Activated naive CD8-positive, alpha-beta T cell treated with anti-CD3 and anti-CD28 coated beads for 36 hours (primary cell): ENCODE data around the gene NOTCH3. TPM values are rescaled to one million over a fixed set of nuclear protein-coding genes. Genes with fewer than 3 reads are reported as not detected.
A peak's percentile ranks its signal among the peaks of the same experiment; 100 is the strongest.

Experiments
- DNase-seq: peaks from one replicate; pipeline ENCODE4 v3.0.0; 2021
- H3K27ac Mint-ChIP-seq: one replicate; pipeline ENCODE4 v1.8.0; 2022; ENCODE audit warnings: mild to moderate bottlenecking, moderate library complexity, mixed read lengths
- H3K27me3 Mint-ChIP-seq: one replicate; pipeline ENCODE4 v1.8.0; 2022; ENCODE audit warnings: mild to moderate bottlenecking, mixed read lengths
- H3K36me3 Mint-ChIP-seq: one replicate; pipeline ENCODE4 v1.8.0; 2021; ENCODE audit warnings: mild to moderate bottlenecking, mixed read lengths
- H3K4me1 Mint-ChIP-seq: one replicate; pipeline ENCODE4 v1.8.0; 2021; ENCODE audit warnings: mixed read lengths
- H3K4me3 Mint-ChIP-seq: one replicate; pipeline ENCODE4 v1.8.0; 2022; ENCODE audit warnings: mild to moderate bottlenecking, moderate library complexity, mixed read lengths
- H3K9me3 Mint-ChIP-seq: one replicate; pipeline ENCODE4 v1.8.0; 2022; ENCODE audit warnings: mixed read lengths
- total RNA-seq, 2 experiments: library from RNA; stranded (reverse); gene quantifications; one replicate each; pipeline ENCODE4 v1.2.3, GENCODE V29; 2021

NOTCH3 gene
- total RNA-seq, 2 experiments from 2014 or later: 0.12 TPM; not detected in 1

- peaks cover 6% of the 10 kb centered on the region for H3K4me1 Mint-ChIP-seq
- DNase-seq: no peak
- no peak overlapping the region for H3K4me3 Mint-ChIP-seq
- no peaks in the 10 kb centered on the region for H3K9me3 Mint-ChIP-seq
- no peaks in the 10 kb centered on the region for H3K36me3 Mint-ChIP-seq
- H3K27me3 Mint-ChIP-seq: peaks cover 64% of the 10 kb centered on the region
- no peak overlapping the region for H3K27ac Mint-ChIP-seq
Observed at GRCh38 chr19:15194938-15195337, 5.9 kb downstream of the NOTCH3 start.

GRCh38 chr19:15191982-15192381 is 8.8 kb downstream of the NOTCH3 start:
- H3K27me3 Mint-ChIP-seq: peaks cover 42% of the 10 kb centered on the region
- no peak overlapping the region for H3K4me3 Mint-ChIP-seq
- no peaks in the 10 kb centered on the region for H3K36me3 Mint-ChIP-seq
- no peaks in the 10 kb centered on the region for H3K9me3 Mint-ChIP-seq
- no peak overlapping the region for H3K27ac Mint-ChIP-seq
- DNase-seq: no peak
- H3K4me1 Mint-ChIP-seq: peaks cover 3% of the 10 kb centered on the region

GRCh38 chr19:15191514-15191913 is 9.3 kb downstream of the NOTCH3 start:
- Mint-ChIP-seq H3K27me3 (peaks cover 38% of the 10 kb centered on the region), H3K9me3 (no peaks in the 10 kb centered on the region), H3K4me3 (no peak overlapping the region), H3K4me1 (peaks cover 3% of the 10 kb centered on the region), H3K27ac (no peak overlapping the region), H3K36me3 (no peaks in the 10 kb centered on the region)
- DNase-seq: no peak

GRCh38 chr19:15188851-15189250 is 11.9 kb downstream of the NOTCH3 start:
- H3K9me3 Mint-ChIP-seq: no peaks in the 10 kb centered on the region
- no peaks in the 10 kb centered on the region for H3K36me3 Mint-ChIP-seq

GRCh38 chr19:15187026-15188007 is 13.5 kb downstream of the NOTCH3 start:
- Mint-ChIP-seq H3K27me3 (peaks cover 6% of the 10 kb centered on the region), H3K4me3 (no peak overlapping the region), H3K36me3 (no peaks in the 10 kb centered on the region), H3K4me1 (no peaks in the 10 kb centered on the region), H3K27ac (no peak overlapping the region), H3K9me3 (no peaks in the 10 kb centered on the region)
- no peak for DNase-seq

More at GRCh38 chr19:15188851-15189250, 11.9 kb downstream of the NOTCH3 start:
- no peaks in the 10 kb centered on the region for H3K4me1 Mint-ChIP-seq
- DNase-seq: no peak
- peaks cover 16% of the 10 kb centered on the region for H3K27me3 Mint-ChIP-seq
- no peak overlapping the region for H3K4me3 Mint-ChIP-seq
- no peak overlapping the region for H3K27ac Mint-ChIP-seq

GRCh38 chr19:15185188-15185587 is 15.6 kb downstream of the NOTCH3 start:
- no peaks in the 10 kb centered on the region for H3K27me3 Mint-ChIP-seq
- H3K4me3 Mint-ChIP-seq: no peak overlapping the region
- no peaks in the 10 kb centered on the region for H3K4me1 Mint-ChIP-seq
- H3K9me3 Mint-ChIP-seq: no peaks in the 10 kb centered on the region
- no peak overlapping the region for H3K27ac Mint-ChIP-seq
- H3K36me3 Mint-ChIP-seq: no peaks in the 10 kb centered on the region
- DNase-seq: no peak

- DNase-seq: no peak
- Mint-ChIP-seq H3K4me3 (no peak overlapping the region), H3K27ac (no peak overlapping the region), H3K4me1 (no peaks in the 10 kb centered on the region), H3K27me3 (no peaks in the 10 kb centered on the region), H3K36me3 (no peaks in the 10 kb centered on the region), H3K9me3 (no peaks in the 10 kb centered on the region)
Observed at GRCh38 chr19:15184776-15185175, 16.0 kb downstream of the NOTCH3 start.

- Mint-ChIP-seq H3K4me1 (peaks cover 4% of the 10 kb centered on the region), H3K9me3 (no peaks in the 10 kb centered on the region), H3K36me3 (no peaks in the 10 kb centered on the region), H3K4me3 (no peak overlapping the region), H3K27me3 (peaks cover 4% of the 10 kb centered on the region), H3K27ac (no peak overlapping the region)
- no peak for DNase-seq
Observed at GRCh38 chr19:15181394-15181793, 19.4 kb downstream of the NOTCH3 start.

GRCh38 chr19:15180451-15181390 is 20.1 kb downstream of the NOTCH3 start:
- Mint-ChIP-seq H3K27ac (no peak overlapping the region), H3K4me3 (no peak overlapping the region), H3K36me3 (no peaks in the 10 kb centered on the region), H3K9me3 (no peaks in the 10 kb centered on the region), H3K4me1 (peaks cover 4% of the 10 kb centered on the region), H3K27me3 (peaks cover 5% of the 10 kb centered on the region)
- DNase-seq: no peak

- H3K27me3 Mint-ChIP-seq: peaks cover 9% of the 10 kb centered on the region
- no peaks in the 10 kb centered on the region for H3K9me3 Mint-ChIP-seq
- H3K36me3 Mint-ChIP-seq: no peaks in the 10 kb centered on the region
- DNase-seq: no peak
- H3K27ac Mint-ChIP-seq: no peak overlapping the region
- H3K4me3 Mint-ChIP-seq: no peak overlapping the region
- peaks cover 4% of the 10 kb centered on the region for H3K4me1 Mint-ChIP-seq
Observed at GRCh38 chr19:15178629-15179308, 22.0 kb downstream of the NOTCH3 start.

GRCh38 chr19:15177269-15178116 is 23.3 kb downstream of the NOTCH3 start:
- DNase-seq: peak; percentile 88
- Mint-ChIP-seq H3K36me3 (no peaks in the 10 kb centered on the region), H3K4me3 (peak overlapping the region; percentile 47), H3K27me3 (peaks cover 9% of the 10 kb centered on the region), H3K27ac (no peak overlapping the region), H3K9me3 (no peaks in the 10 kb centered on the region), H3K4me1 (peaks cover 4% of the 10 kb centered on the region)

GRCh38 chr19:15175609-15176008 is 25.2 kb downstream of the NOTCH3 start:
- DNase-seq: no peak
- peaks cover 9% of the 10 kb centered on the region for H3K27me3 Mint-ChIP-seq
- peaks cover 4% of the 10 kb centered on the region for H3K4me1 Mint-ChIP-seq
- H3K9me3 Mint-ChIP-seq: no peaks in the 10 kb centered on the region
- no peak overlapping the region for H3K27ac Mint-ChIP-seq
- no peaks in the 10 kb centered on the region for H3K36me3 Mint-ChIP-seq
- no peak overlapping the region for H3K4me3 Mint-ChIP-seq

GRCh38 chr19:15173746-15174404 is 26.9 kb downstream of the NOTCH3 start:
- DNase-seq: no peak
- Mint-ChIP-seq H3K9me3 (no peaks in the 10 kb centered on the region), H3K4me1 (peaks cover 4% of the 10 kb centered on the region), H3K36me3 (no peaks in the 10 kb centered on the region), H3K27ac (no peak overlapping the region), H3K4me3 (no peak overlapping the region), H3K27me3 (peaks cover 9% of the 10 kb centered on the region)
